Measurements from ENCODE around the gene RPLP2. TPM values are rescaled to one million over a fixed set of nuclear protein-coding genes. Genes with fewer than 3 reads are reported as not detected.

Gene RPLP2
- total RNA-seq, 1 donor from 2014 or later, result 253 TPM

- DNase-seq (ENCODE audit: low read depth in 2 of 2), result no peak
Observed at GRCh38 chr11:773830-774229, 35.9 kb upstream of the RPLP2 start.

- DNase-seq (ENCODE audit: low read depth in 2 of 2), result peak in 1 of 2 donors; percentile 48
Observed at GRCh38 chr11:774873-775592, 34.7 kb upstream of the RPLP2 start.

- DNase-seq (ENCODE audit: low read depth in 2 of 2), result no peak
Observed at GRCh38 chr11:776263-776560, 33.6 kb upstream of the RPLP2 start.

GRCh38 chr11:776561-777287, 33.0 kb upstream of the RPLP2 start:
- DNase-seq (ENCODE audit: low read depth in 2 of 2), result peak in 1 of 2 donors; percentile 40

- peak; percentile 59 to 86 for DNase-seq (ENCODE audit: low read depth in 2 of 2)
Observed at GRCh38 chr11:777288-778255, 32.2 kb upstream of the RPLP2 start, which contains the start of gene GATD1. GATD1 (minus strand) TSS chr11:777487; CDS start chr11:777462, 25 bp downstream.

GRCh38 chr11:778976-779954, 30.5 kb upstream of the RPLP2 start:
- DNase-seq (ENCODE audit: low read depth in 2 of 2), result no peak

- no peak for DNase-seq (ENCODE audit: low read depth in 2 of 2)
Observed at GRCh38 chr11:779955-780532, 29.7 kb upstream of the RPLP2 start.

- no peak for DNase-seq (ENCODE audit: low read depth in 2 of 2)
Observed at GRCh38 chr11:782264-783174, 27.2 kb upstream of the RPLP2 start.

GRCh38 chr11:783581-784015, 26.2 kb upstream of the RPLP2 start:
- DNase-seq (ENCODE audit: low read depth in 2 of 2), result peak; percentile 43 to 84

- no peak for DNase-seq (ENCODE audit: low read depth in 2 of 2)
Observed at GRCh38 chr11:786235-787083, 23.3 kb upstream of the RPLP2 start.

GRCh38 chr11:787084-787675, 22.6 kb upstream of the RPLP2 start:
- DNase-seq (ENCODE audit: low read depth in 2 of 2), result no peak

GRCh38 chr11:788009-788640, 21.6 kb upstream of the RPLP2 start:
- no peak for DNase-seq (ENCODE audit: low read depth in 2 of 2)

GRCh38 chr11:788953-789940, 20.5 kb upstream of the RPLP2 start:
- no peak for DNase-seq (ENCODE audit: low read depth in 2 of 2)

- DNase-seq (ENCODE audit: low read depth in 2 of 2), result no peak
Observed at GRCh38 chr11:789943-790342, 19.8 kb upstream of the RPLP2 start, which contains the start of gene CEND1. CEND1 (minus strand) TSS chr11:790090; CDS start chr11:788576, 1,514 bp downstream.

- no peak for DNase-seq (ENCODE audit: low read depth in 2 of 2)
Observed at GRCh38 chr11:790721-791564, 18.8 kb upstream of the RPLP2 start.

Measured in dermis microvascular lymphatic vessel endothelial cell (primary cell).